Measurements from ENCODE around the gene ALDH2. TPM values are rescaled to one million over a fixed set of nuclear protein-coding genes. Genes with fewer than 3 reads are reported as not detected.
A peak's percentile ranks its signal among the peaks of the same experiment; 100 is the strongest.

Gene ALDH2
- total and polyA plus RNA-seq, 9 of the 15 experiments (the other 6 are each of a cell fraction or from before 2014, with no cell fraction given), result 1.9 to 22.5 (median 12.2) TPM

GRCh38 chr12:111757361-111758119 is 9.2 kb upstream of the ALDH2 start (continued):
- no peak for TF ChIP-seq SNAPC5 (CRISPR knock-in tag; IDR thresholded peaks at IDR 0.05)
- no peak for TF ChIP-seq EP300 (IDR thresholded peaks at IDR 0.05; ENCODE audit: low read length)
- TF ChIP-seq CBX8 (IDR thresholded peaks at IDR 0.05; ENCODE audit: borderline replicate concordance, extremely low read depth, low read depth, low read length, poor library complexity, severe bottlenecking), result no peak
- peak; percentile 14; the same call in 1 of the 2 replicates for TF ChIP-seq CTBP1 (IDR thresholded peaks at IDR 0.05; ENCODE audit: borderline replicate concordance)
- TF ChIP-seq ILF3 (IDR thresholded peaks at IDR 0.05; ENCODE audit: borderline replicate concordance), result no peak
- TF ChIP-seq TEAD4 (IDR thresholded peaks at IDR 0.05; ENCODE audit: low read length), result peak; percentile 54; the same call in 1 of the 2 replicates
- TF ChIP-seq TEAD4 (CRISPR knock-in tag; IDR thresholded peaks at IDR 0.05; ENCODE audit: borderline replicate concordance), result no peak
- no peak for TF ChIP-seq SRSF9 (IDR thresholded peaks at IDR 0.05; ENCODE audit: borderline replicate concordance, low read depth, low read length)
- no peak for TF ChIP-seq GTF2A2 (tag; IDR thresholded peaks at IDR 0.05)
- TF ChIP-seq TAL1 (IDR thresholded peaks at IDR 0.05), result no peak
- TF ChIP-seq PKNOX1 (IDR thresholded peaks at IDR 0.05), result peak; percentile 19; the same call in 1 of the 2 replicates
- TF ChIP-seq SNIP1 (IDR thresholded peaks at IDR 0.05; ENCODE audit: low read depth), result no peak
- no peak for TF ChIP-seq U2AF2 (optimal IDR thresholded peaks at IDR 0.05; ENCODE audit: low read depth, low read length)
- TF ChIP-seq ZNF253 (CRISPR knock-in tag; conservative IDR thresholded peaks at IDR 0.05), result no peak
- no peak for TF ChIP-seq SP2 (IDR thresholded peaks at IDR 0.05; ENCODE audit: extremely low read depth, low read depth, low read length, poor library complexity, severe bottlenecking)
- no peak for TF ChIP-seq BRF2 (IDR thresholded peaks at IDR 0.05; ENCODE audit: borderline replicate concordance, insufficient read depth, insufficient read length)
- TF ChIP-seq DMBX1 (CRISPR knock-in tag; IDR thresholded peaks at IDR 0.05; ENCODE audit: borderline replicate concordance), result no peak
- TF ChIP-seq PYGO2 (tag; IDR thresholded peaks at IDR 0.05), result no peak
- peak; percentile 12 for TF ChIP-seq MEIS2 (IDR thresholded peaks at IDR 0.05; ENCODE audit: partially characterized antibody)
- TF ChIP-seq ARNT (IDR thresholded peaks at IDR 0.05), result no peak
- peak in 1 of 2 experiments; percentile 19; a peak in 1 of 4 replicates for TF ChIP-seq TEAD1 (CRISPR knock-in tag; IDR thresholded peaks at IDR 0.05)
- TF ChIP-seq ZC3H4 (CRISPR knock-in tag; IDR thresholded peaks at IDR 0.05; ENCODE audit: borderline replicate concordance), result no peak
- TF ChIP-seq ZNF766 (CRISPR knock-in tag; conservative IDR thresholded peaks at IDR 0.05), result peak; percentile 53; the same call in 1 of the 2 replicates
- no peak for TF ChIP-seq SMAD1 (IDR thresholded peaks at IDR 0.05; ENCODE audit: low read depth, low read length, partially characterized antibody)
- TF ChIP-seq ETV5 (CRISPR knock-in tag; IDR thresholded peaks at IDR 0.05; ENCODE audit: low read depth), result no peak
- TF ChIP-seq MXD1 (CRISPR knock-in tag; IDR thresholded peaks at IDR 0.05; ENCODE audit: borderline replicate concordance, poor library complexity, severe bottlenecking), result no peak
- no peak for TF ChIP-seq NFRKB (IDR thresholded peaks at IDR 0.05; ENCODE audit: low read depth)

Data from K562 (cell line).